Measurements from ENCODE around the gene MSRB3. TPM values are rescaled to one million over a fixed set of nuclear protein-coding genes. Genes with fewer than 3 reads are reported as not detected.

MSRB3 gene
- total RNA-seq, 2 donors from 2014 or later, result 1.2 to 2.1 TPM

DNA sequence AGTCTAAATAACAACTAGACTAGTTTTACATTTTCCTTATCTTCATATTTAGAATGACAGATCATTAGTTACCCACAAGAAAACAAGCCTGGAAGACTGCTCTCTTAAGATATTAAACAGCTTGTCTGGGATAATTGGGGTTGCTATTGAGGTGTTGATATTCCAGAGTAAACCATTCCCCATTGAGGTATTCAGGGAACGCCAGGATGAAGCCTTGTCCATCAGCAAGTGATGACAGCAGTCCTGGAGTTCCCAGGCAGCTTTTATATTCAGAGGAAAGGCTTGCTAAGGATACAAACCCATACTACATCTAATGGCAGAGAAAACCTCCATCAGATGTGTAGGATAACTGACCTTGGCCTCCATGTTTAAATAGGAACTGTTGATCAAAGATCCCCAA, 168.4 kb downstream of the MSRB3 start:
- H3K4me3 ChIP-seq (ENCODE audit: low read length), result no peak overlapping the region
- H3K27me3 Mint-ChIP-seq (ENCODE audit: insufficient read depth), result peaks cover 62% of the 10 kb centered on the region
- H3K9me3 ChIP-seq (ENCODE audit: control insufficient read depth, low read length), result no peaks in the 10 kb centered on the region
- H3K36me3 Mint-ChIP-seq (ENCODE audit: low read depth), result no peaks in the 10 kb centered on the region
- no peaks in the 10 kb centered on the region for H3K4me1 Mint-ChIP-seq
- no peaks in the 10 kb centered on the region for H3K36me3 ChIP-seq (ENCODE audit: control insufficient read depth, insufficient read depth, low read length)
- TF ChIP-seq, protein P1, sequence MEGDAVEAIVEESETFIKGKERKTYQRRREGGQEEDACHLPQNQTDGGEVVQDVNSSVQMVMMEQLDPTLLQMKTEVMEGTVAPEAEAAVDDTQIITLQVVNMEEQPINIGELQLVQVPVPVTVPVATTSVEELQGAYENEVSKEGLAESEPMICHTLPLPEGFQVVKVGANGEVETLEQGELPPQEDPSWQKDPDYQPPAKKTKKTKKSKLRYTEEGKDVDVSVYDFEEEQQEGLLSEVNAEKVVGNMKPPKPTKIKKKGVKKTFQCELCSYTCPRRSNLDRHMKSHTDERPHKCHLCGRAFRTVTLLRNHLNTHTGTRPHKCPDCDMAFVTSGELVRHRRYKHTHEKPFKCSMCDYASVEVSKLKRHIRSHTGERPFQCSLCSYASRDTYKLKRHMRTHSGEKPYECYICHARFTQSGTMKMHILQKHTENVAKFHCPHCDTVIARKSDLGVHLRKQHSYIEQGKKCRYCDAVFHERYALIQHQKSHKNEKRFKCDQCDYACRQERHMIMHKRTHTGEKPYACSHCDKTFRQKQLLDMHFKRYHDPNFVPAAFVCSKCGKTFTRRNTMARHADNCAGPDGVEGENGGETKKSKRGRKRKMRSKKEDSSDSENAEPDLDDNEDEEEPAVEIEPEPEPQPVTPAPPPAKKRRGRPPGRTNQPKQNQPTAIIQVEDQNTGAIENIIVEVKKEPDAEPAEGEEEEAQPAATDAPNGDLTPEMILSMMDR (conservative IDR thresholded peaks at IDR 0.05), result no peak
- WGBS, 2 experiments (ENCODE audit: insufficient coverage in 1 of 2, insufficient read length in 1 of 2), result 40 to 70% methylated on average over 1 of the region's 1 CpG
- H3K27ac Mint-ChIP-seq, result no peak overlapping the region
- no peak overlapping the region for H3K4me3 Mint-ChIP-seq
- peaks cover 67% of the 10 kb centered on the region for H3K27me3 ChIP-seq (ENCODE audit: control insufficient read depth, insufficient read depth, low read length, poor library complexity, severe bottlenecking)
- H3K4me1 ChIP-seq (ENCODE audit: control insufficient read depth, insufficient read depth, low read length), result no peaks in the 10 kb centered on the region
- H3K9me3 Mint-ChIP-seq, result no peaks in the 10 kb centered on the region
- H3K27ac ChIP-seq (ENCODE audit: low read depth, low read length), result no peak overlapping the region
- no peak for DNase-seq
- H3K9ac ChIP-seq (ENCODE audit: extremely low read depth, low read length, poor library complexity, severe bottlenecking), result no peak overlapping the region

DNA sequence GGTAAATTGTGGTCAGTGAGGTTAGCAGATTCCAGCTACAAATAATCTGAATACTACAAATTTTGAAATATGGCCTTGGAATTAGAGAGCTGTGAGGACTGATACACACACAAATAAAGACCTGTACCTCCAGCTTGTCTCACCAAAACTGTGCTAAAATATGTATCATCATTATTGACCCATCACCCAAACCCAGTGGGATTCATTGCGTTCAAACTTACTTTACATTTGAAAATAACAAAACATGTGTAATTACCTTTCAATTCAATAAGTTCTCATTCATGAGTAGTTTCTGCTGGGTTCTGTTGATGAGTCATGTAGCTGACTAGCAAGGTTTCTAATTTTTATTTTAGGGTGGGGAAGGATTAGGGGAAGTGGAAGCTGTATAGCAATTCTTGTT, 170.9 kb downstream of the MSRB3 start:
- TF ChIP-seq, protein P1 (conservative IDR thresholded peaks at IDR 0.05), result no peak
- no peaks in the 10 kb centered on the region for H3K9me3 ChIP-seq (ENCODE audit: control insufficient read depth, low read length)
- H3K27me3 ChIP-seq (ENCODE audit: control insufficient read depth, insufficient read depth, low read length, poor library complexity, severe bottlenecking), result peaks cover 80% of the 10 kb centered on the region
- H3K9ac ChIP-seq (ENCODE audit: extremely low read depth, low read length, poor library complexity, severe bottlenecking), result no peak overlapping the region
- H3K4me1 ChIP-seq (ENCODE audit: control insufficient read depth, insufficient read depth, low read length), result no peaks in the 10 kb centered on the region
- H3K27ac Mint-ChIP-seq, result no peak overlapping the region
- H3K9me3 Mint-ChIP-seq, result no peaks in the 10 kb centered on the region
- H3K4me1 Mint-ChIP-seq, result peaks cover 5% of the 10 kb centered on the region
- no peaks in the 10 kb centered on the region for H3K36me3 ChIP-seq (ENCODE audit: control insufficient read depth, insufficient read depth, low read length)
- peaks cover 74% of the 10 kb centered on the region for H3K27me3 Mint-ChIP-seq (ENCODE audit: insufficient read depth)
- H3K4me3 ChIP-seq (ENCODE audit: low read length), result no peak overlapping the region
- H3K27ac ChIP-seq (ENCODE audit: low read depth, low read length), result no peak overlapping the region
- WGBS, 2 experiments (ENCODE audit: insufficient coverage in 1 of 2, insufficient read length in 1 of 2), result 100% methylated on average over 1 of the region's 1 CpG; no CpG with 5 or more reads in 1 of the 2 experiments
- H3K4me3 Mint-ChIP-seq, result no peak overlapping the region
- DNase-seq, result no peak
- no peaks in the 10 kb centered on the region for H3K36me3 Mint-ChIP-seq (ENCODE audit: low read depth)

GRCh38 chr12:65450625-65451024, 172.1 kb downstream of the MSRB3 start:
- H3K9me3 Mint-ChIP-seq, result no peaks in the 10 kb centered on the region

More at GRCh38 chr12:65450625-65451024, 172.1 kb downstream of the MSRB3 start:
- Histone ChIP-seq H3K27ac (ENCODE audit: low read depth, low read length) (no peak overlapping the region), H3K4me1 (ENCODE audit: control insufficient read depth, insufficient read depth, low read length) (no peaks in the 10 kb centered on the region), H3K27me3 (ENCODE audit: control insufficient read depth, insufficient read depth, low read length, poor library complexity, severe bottlenecking) (peaks cover 85% of the 10 kb centered on the region), H3K9me3 (ENCODE audit: control insufficient read depth, low read length) (no peaks in the 10 kb centered on the region), H3K36me3 (ENCODE audit: control insufficient read depth, insufficient read depth, low read length) (no peaks in the 10 kb centered on the region), H3K4me3 (ENCODE audit: low read length) (no peak overlapping the region), H3K9ac (ENCODE audit: extremely low read depth, low read length, poor library complexity, severe bottlenecking) (no peak overlapping the region)
- Mint-ChIP-seq H3K4me1 (peaks cover 5% of the 10 kb centered on the region), H3K27me3 (ENCODE audit: insufficient read depth) (peaks cover 78% of the 10 kb centered on the region), H3K27ac (no peak overlapping the region), H3K4me3 (no peak overlapping the region), H3K36me3 (ENCODE audit: low read depth) (no peaks in the 10 kb centered on the region)
- 78% methylated on average over 1 of the region's 2 CpGs; no CpG with 5 or more reads in 1 of the 2 experiments for WGBS, 2 experiments (ENCODE audit: insufficient coverage in 1 of 2, insufficient read length in 1 of 2)
- no peak for DNase-seq
- TF ChIP-seq, protein P1 (conservative IDR thresholded peaks at IDR 0.05), result no peak

All from endodermal cell (in vitro differentiated cells).